Measurements from ENCODE around the gene CNTN5.

DNA sequence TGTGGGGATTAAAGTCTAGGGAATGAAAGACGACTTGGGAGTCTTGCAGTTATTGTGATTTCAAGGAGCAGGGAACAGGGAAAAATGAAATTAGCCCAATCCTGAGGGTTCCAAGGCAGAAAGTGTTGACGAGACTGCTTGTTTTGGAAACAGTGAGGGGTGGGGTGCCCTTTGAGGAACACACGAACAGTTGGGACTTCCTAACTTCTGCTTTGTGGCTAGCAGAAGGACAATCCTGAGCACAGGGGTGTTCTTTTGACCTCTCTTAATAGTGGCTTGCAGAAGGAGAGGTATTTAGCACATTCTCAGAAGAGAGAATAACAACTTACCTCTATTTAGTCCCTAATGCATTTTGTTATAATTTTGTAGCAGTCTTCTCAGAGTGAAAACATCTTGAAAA is 1120.5 kb downstream of the CNTN5 start:
- TF ChIP-seq EZH2 (IDR thresholded peaks at IDR 0.05; ENCODE audit: borderline replicate concordance) = no peak
- TF ChIP-seq, protein P1, sequence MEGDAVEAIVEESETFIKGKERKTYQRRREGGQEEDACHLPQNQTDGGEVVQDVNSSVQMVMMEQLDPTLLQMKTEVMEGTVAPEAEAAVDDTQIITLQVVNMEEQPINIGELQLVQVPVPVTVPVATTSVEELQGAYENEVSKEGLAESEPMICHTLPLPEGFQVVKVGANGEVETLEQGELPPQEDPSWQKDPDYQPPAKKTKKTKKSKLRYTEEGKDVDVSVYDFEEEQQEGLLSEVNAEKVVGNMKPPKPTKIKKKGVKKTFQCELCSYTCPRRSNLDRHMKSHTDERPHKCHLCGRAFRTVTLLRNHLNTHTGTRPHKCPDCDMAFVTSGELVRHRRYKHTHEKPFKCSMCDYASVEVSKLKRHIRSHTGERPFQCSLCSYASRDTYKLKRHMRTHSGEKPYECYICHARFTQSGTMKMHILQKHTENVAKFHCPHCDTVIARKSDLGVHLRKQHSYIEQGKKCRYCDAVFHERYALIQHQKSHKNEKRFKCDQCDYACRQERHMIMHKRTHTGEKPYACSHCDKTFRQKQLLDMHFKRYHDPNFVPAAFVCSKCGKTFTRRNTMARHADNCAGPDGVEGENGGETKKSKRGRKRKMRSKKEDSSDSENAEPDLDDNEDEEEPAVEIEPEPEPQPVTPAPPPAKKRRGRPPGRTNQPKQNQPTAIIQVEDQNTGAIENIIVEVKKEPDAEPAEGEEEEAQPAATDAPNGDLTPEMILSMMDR (IDR thresholded peaks at IDR 0.05; ENCODE audit: poor library complexity) = no peak
- no peak for TF ChIP-seq EZH2phosphoT487 (IDR thresholded peaks at IDR 0.05; ENCODE audit: low read depth, severe bottlenecking, unreplicated experiment)

Measured in hepatocyte (in vitro differentiated cells).